ENCODE measurements around the gene BRF1.
A peak's percentile ranks its signal among the peaks of the same experiment; 100 is the strongest.
"Not testable (repeated sequence)": the region's sequence is repeated elsewhere in the genome, so short reads cannot be mapped to it uniquely, and the experiment has no call there.

The BRF1 gene

GRCh38 chr14:105331575-105332349 is 31.0 kb upstream of the BRF1 start:
- no peak for DNase-seq

- DNase-seq = no peak
Observed at GRCh38 chr14:105330491-105330895, 29.7 kb upstream of the BRF1 start.

- no peak for DNase-seq
Observed at GRCh38 chr14:105329411-105330150, 28.8 kb upstream of the BRF1 start.

GRCh38 chr14:105328678-105329390 is 28.0 kb upstream of the BRF1 start:
- no peak for DNase-seq

GRCh38 chr14:105328070-105328677 is 27.4 kb upstream of the BRF1 start:
- no peak for DNase-seq

- not testable (repeated sequence) for DNase-seq
Observed at GRCh38 chr14:105327695-105328045, 26.9 kb upstream of the BRF1 start.

GRCh38 chr14:105326891-105327694 is 26.3 kb upstream of the BRF1 start:
- no peak for DNase-seq

GRCh38 chr14:105326568-105326867 is 25.7 kb upstream of the BRF1 start:
- DNase-seq = no peak

- DNase-seq = no peak
Observed at GRCh38 chr14:105325716-105326567, 25.1 kb upstream of the BRF1 start.

- DNase-seq = no peak
Observed at GRCh38 chr14:105325303-105325702, 24.5 kb upstream of the BRF1 start.

- DNase-seq = no peak
Observed at GRCh38 chr14:105324871-105325270, 24.1 kb upstream of the BRF1 start.

- DNase-seq = no peak
Observed at GRCh38 chr14:105324080-105324778, 23.4 kb upstream of the BRF1 start.

GRCh38 chr14:105323663-105324062 is 22.9 kb upstream of the BRF1 start:
- DNase-seq = no peak

GRCh38 chr14:105322791-105323556 is 22.2 kb upstream of the BRF1 start:
- no peak for DNase-seq

GRCh38 chr14:105317546-105317945 is 16.7 kb upstream of the BRF1 start:
- DNase-seq = no peak

GRCh38 chr14:105316968-105317510 is 16.2 kb upstream of the BRF1 start:
- no peak for DNase-seq

- no peak for DNase-seq
Observed at GRCh38 chr14:105316577-105316941, 15.8 kb upstream of the BRF1 start.

- DNase-seq = no peak
Observed at GRCh38 chr14:105315941-105316576, 15.3 kb upstream of the BRF1 start.

GRCh38 chr14:105315211-105315721 is 14.5 kb upstream of the BRF1 start:
- DNase-seq = peak; percentile 61
